ENCODE results near the gene ZNF420. TPM values are rescaled to one million over a fixed set of nuclear protein-coding genes. Genes with fewer than 3 reads are reported as not detected.

The ZNF420 gene
- total and polyA plus RNA-seq, 2 of the 8 experiments (the other 6 are each of a cell fraction or from before 2014, with no cell fraction given): 1.7 to 8.8 TPM

- TF ChIP-seq, protein P1, sequence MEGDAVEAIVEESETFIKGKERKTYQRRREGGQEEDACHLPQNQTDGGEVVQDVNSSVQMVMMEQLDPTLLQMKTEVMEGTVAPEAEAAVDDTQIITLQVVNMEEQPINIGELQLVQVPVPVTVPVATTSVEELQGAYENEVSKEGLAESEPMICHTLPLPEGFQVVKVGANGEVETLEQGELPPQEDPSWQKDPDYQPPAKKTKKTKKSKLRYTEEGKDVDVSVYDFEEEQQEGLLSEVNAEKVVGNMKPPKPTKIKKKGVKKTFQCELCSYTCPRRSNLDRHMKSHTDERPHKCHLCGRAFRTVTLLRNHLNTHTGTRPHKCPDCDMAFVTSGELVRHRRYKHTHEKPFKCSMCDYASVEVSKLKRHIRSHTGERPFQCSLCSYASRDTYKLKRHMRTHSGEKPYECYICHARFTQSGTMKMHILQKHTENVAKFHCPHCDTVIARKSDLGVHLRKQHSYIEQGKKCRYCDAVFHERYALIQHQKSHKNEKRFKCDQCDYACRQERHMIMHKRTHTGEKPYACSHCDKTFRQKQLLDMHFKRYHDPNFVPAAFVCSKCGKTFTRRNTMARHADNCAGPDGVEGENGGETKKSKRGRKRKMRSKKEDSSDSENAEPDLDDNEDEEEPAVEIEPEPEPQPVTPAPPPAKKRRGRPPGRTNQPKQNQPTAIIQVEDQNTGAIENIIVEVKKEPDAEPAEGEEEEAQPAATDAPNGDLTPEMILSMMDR (IDR thresholded peaks at IDR 0.05; ENCODE audit: control extremely low read depth in 1 of 3, insufficient read depth in 1 of 3, low read depth in 1 of 3, low read length in 3 of 3): no peak
- TF ChIP-seq MAFK (IDR thresholded peaks at IDR 0.05; ENCODE audit: low read depth, low read length): no peak
- TF ChIP-seq TCF12 (IDR thresholded peaks at IDR 0.05; ENCODE audit: low read depth, low read length): no peak
- TF ChIP-seq POLR2A (IDR thresholded peaks at IDR 0.05; ENCODE audit: control extremely low read depth in 1 of 2, low read depth in 2 of 2, low read length in 2 of 2): no peak
- TF ChIP-seq FOSL1 (IDR thresholded peaks at IDR 0.05; ENCODE audit: insufficient read depth, low read depth, low read length): no peak
- no peak for TF ChIP-seq CHD1 (IDR thresholded peaks at IDR 0.05; ENCODE audit: low read depth, low read length)
- no peak for TF ChIP-seq JUND (IDR thresholded peaks at IDR 0.05; ENCODE audit: low read length)
Observed at GRCh38 chr19:37160153-37160552, 81.9 kb downstream of the ZNF420 start (continued).

Data from H1 (cell line).